B cell (primary cell): ENCODE results near the gene XPNPEP3. TPM values are rescaled to one million over a fixed set of nuclear protein-coding genes. Genes with fewer than 3 reads are reported as not detected.

Source experiments
- ATAC-seq: fragments of 200-7000 bp; cut with Tn5 transposase; one replicate; pipeline ENCODE4 v1.10.0; 2021; ENCODE audit warnings: low read depth, mild to moderate bottlenecking, moderate number of reproducible peaks, moderate library complexity
- CTCF ChIA-PET: fragments of 350-600 bp; sonication (Branson Sonifier 250); formaldehyde crosslinking; loops from one replicate; lab custom pipeline; 2021; ENCODE audit warnings: antibody characterized with exemption, inconsistent platforms; lab: Charles Lee
- POLR2A ChIA-PET: fragments of 350-600 bp; sonication (Branson Sonifier 250); formaldehyde crosslinking; loops from one replicate; lab custom pipeline; 2021; ENCODE audit warnings: antibody characterized with exemption; lab: Charles Lee
- DNase-seq: peaks from one replicate; pipeline ENCODE4 v3.0.0; 2013
- H2AFZ ChIP-seq: 2 replicates; pipeline ENCODE4 v1.6.1; 2012; ENCODE audit warnings: mild to moderate bottlenecking, low read depth, low read length; ENCODE audit not compliant: insufficient read depth, poor library complexity, severe bottlenecking
- H3K27ac ChIP-seq, 2 donors: 1 replicate in 1 of 2; 2 replicates in 1 of 2; pipeline ENCODE4 v1.5.1; 2012 to 2013; ENCODE audit warnings: low read length in 2 of 2, mild to moderate bottlenecking in 2 of 2, moderate library complexity in 1 of 2
- H3K27me3 ChIP-seq, 4 experiments: fragments of 200-600 bp in 1 of 4; sonication (generic) in 1 of 4; replicated peaks in 1 of 4; 1 replicate in 2 of 4; 2 replicates in 2 of 4; pipeline versions ENCODE4 v1.6.1 to v1.7.0; 2013 to 2016; ENCODE audit warnings: low read length in 3 of 4, mild to moderate bottlenecking in 2 of 4, mixed read lengths in 1 of 4, moderate library complexity in 1 of 4; ENCODE audit not compliant: insufficient read depth in 4 of 4, control insufficient read depth in 3 of 4; ENCODE audit errors: control extremely low read depth in 1 of 4
- H3K36me3 ChIP-seq, 2 experiments: replicated peaks in 1 of 2; 1 replicate in 1 of 2; 2 replicates in 1 of 2; pipeline versions ENCODE4 v1.6.1 to v1.7.1; 2013; ENCODE audit warnings: low read length in 1 of 2; ENCODE audit not compliant: insufficient read depth in 2 of 2, control insufficient read depth in 1 of 2; ENCODE audit errors: control extremely low read depth in 1 of 2, extremely low read depth in 1 of 2
- H3K4me1 ChIP-seq, 2 donors: fragments of 200-600 bp in 1 of 2; sonication (generic) in 1 of 2; 1 replicate in 1 of 2; 2 replicates in 1 of 2; pipeline versions ENCODE4 v1.5.1 to v1.6.1; 2013 to 2017; ENCODE audit warnings: low read length in 2 of 2; ENCODE audit not compliant: control insufficient read depth in 2 of 2, insufficient read depth in 2 of 2
- H3K4me2 ChIP-seq: replicated peaks from 2 replicates; pipeline ENCODE3; 2012; ENCODE audit warnings: mild to moderate bottlenecking, low read depth, low read length; ENCODE audit not compliant: poor library complexity, severe bottlenecking
- H3K4me3 ChIP-seq, 5 experiments: fragments of 200-600 bp in 1 of 5; sonication (generic) in 1 of 5; 1 replicate in 3 of 5; 2 replicates in 2 of 5; pipeline versions ENCODE4 v1.5.1 to v1.7.0; 2011 to 2016; ENCODE audit warnings: low read length in 4 of 5, mild to moderate bottlenecking in 4 of 5, low read depth in 2 of 5, control low read depth in 1 of 5, moderate library complexity in 1 of 5; ENCODE audit not compliant: insufficient read depth in 1 of 5; ENCODE audit errors: control extremely low read depth in 1 of 5, extremely low read depth in 1 of 5
- H3K79me2 ChIP-seq: fragments of 200-600 bp; sonication (generic); one replicate; pipeline ENCODE4 v1.6.0; 2016; ENCODE audit warnings: low read length; ENCODE audit not compliant: control insufficient read depth, insufficient read depth
- H3K9ac ChIP-seq: fragments of 200-600 bp; sonication (generic); 2 replicates; pipeline ENCODE4 v1.6.1; 2017; ENCODE audit warnings: mild to moderate bottlenecking, low read length, moderate library complexity
- H3K9me3 ChIP-seq, 3 donors: one replicate each; pipeline versions ENCODE4 v1.6.1 to v1.7.1; 2013; ENCODE audit warnings: low read length in 2 of 3; ENCODE audit not compliant: control insufficient read depth in 2 of 3, insufficient read depth in 1 of 3; ENCODE audit errors: control extremely low read depth in 1 of 3
- H4K20me1 ChIP-seq: 2 replicates; pipeline ENCODE4 v1.6.0; 2012; ENCODE audit warnings: mild to moderate bottlenecking, low read length; ENCODE audit not compliant: insufficient read depth, control insufficient read depth, poor library complexity, severe bottlenecking
- H3K27ac Mint-ChIP-seq: one replicate; pipeline ENCODE4 v1.8.0; 2021; ENCODE audit warnings: mixed read lengths
- H3K27me3 Mint-ChIP-seq: one replicate; pipeline ENCODE4 v1.8.0; 2021; ENCODE audit warnings: mixed read lengths
- H3K4me1 Mint-ChIP-seq: one replicate; pipeline ENCODE4 v1.8.0; 2021; ENCODE audit warnings: mixed read lengths
- H3K4me3 Mint-ChIP-seq: one replicate; pipeline ENCODE4 v1.8.0; 2021; ENCODE audit warnings: mixed read lengths
- H3K9me3 Mint-ChIP-seq: one replicate; pipeline ENCODE4 v1.8.0; 2022; ENCODE audit warnings: mixed read lengths; ENCODE audit not compliant: insufficient read depth
- CTCF ChIP-seq: fragments of 200-600 bp; IDR thresholded peaks from one replicate; pipeline ENCODE4 v1.8.0; 2022; ENCODE audit warnings: antibody characterized with exemption, mild to moderate bottlenecking
- EZH2 ChIP-seq: IDR thresholded peaks from 2 replicates; pipeline ENCODE4 v1.6.1; 2012; ENCODE audit warnings: borderline replicate concordance, low read depth, mild to moderate bottlenecking, moderate library complexity, low read length; ENCODE audit not compliant: insufficient read depth, poor library complexity, severe bottlenecking
- WGBS: methylation state at CpG from one replicate; pipeline ENCODE4 v1.1.5; 2013; ENCODE audit warnings: missing lambda C conversion rate; ENCODE audit not compliant: insufficient coverage; 5-methylcytosine and 5-hydroxymethylcytosine counted together
- intact Hi-C: fragments of 100-400 bp; cut with micrococcal nuclease; formaldehyde crosslinking; loops from one replicate; pipeline ENCODE4 v1.10.0; 2022
- polyA plus RNA-seq: library from polyadenylated mRNA; depleted of rRNA; stranded (reverse); fragments of >200 nt; gene quantifications from 2 replicates; pipeline ENCODE4 v1.2.3, GENCODE V29; 2012
- total RNA-seq, 2 donors: library from RNA; stranded (reverse); fragments of 120-200 nt in 1 of 2; gene quantifications; 1 replicate in 1 of 2; 2 replicates in 1 of 2; pipeline versions ENCODE4 v1.2.3 to v1.2.4, GENCODE V29; 2013 to 2022

Gene XPNPEP3
- total and polyA plus RNA-seq, 2 donors (not counting 1 experiment from before 2014, with no cell fraction given): 7.9 to 18.9 TPM

GRCh38 chr22:40853333-40853732 lies 3.6 kb upstream of the XPNPEP3 start:
- Histone ChIP-seq H3K27me3 (no peaks in the 10 kb centered on the region), H4K20me1 (peaks cover 26% of the 10 kb centered on the region), H3K9ac (no peak overlapping the region), H2AFZ (no peak overlapping the region), H3K9me3 (no peaks in the 10 kb centered on the region), H3K4me2 (no peak overlapping the region), H3K79me2 (peaks cover 83% of the 10 kb centered on the region), H3K4me3 (no peak overlapping the region), H3K36me3 (peaks cover 3 to 17% of the 10 kb centered on the region in 2 experiments), H3K27ac (no peak overlapping the region), H3K4me1 (peaks cover 24 to 28% of the 10 kb centered on the region in 2 donors)
- Mint-ChIP-seq H3K27ac (no peak overlapping the region), H3K4me3 (no peak overlapping the region), H3K4me1 (peaks cover 46% of the 10 kb centered on the region), H3K27me3 (no peaks in the 10 kb centered on the region), H3K9me3 (no peaks in the 10 kb centered on the region)
- TF ChIP-seq CTCF: no peak
- no peak for TF ChIP-seq EZH2
- intact Hi-C loops: loop anchor here (10.0 kb wide), 1 partner anchor 591 kb away; the partner anchor contains the start of gene TOB2
- ChIA-PET CTCF (interaction anchor here (1.8 kb wide), 1 partner anchor 46 kb away, joined by 4 read pairs; no protein-coding TSS in a partner anchor), POLR2A (no interaction called here)
- ATAC-seq (no peak), DNase-seq (no peak)
- 100% methylated on average over 1 of the region's 1 CpG for WGBS

- peak overlapping the region; percentile 44 for H3K4me3 Mint-ChIP-seq
- peaks cover 2 to 12% of the 10 kb centered on the region in 2 experiments for H3K36me3 ChIP-seq
- no peaks in the 10 kb centered on the region for H3K27me3 Mint-ChIP-seq
- no peaks in the 10 kb centered on the region for H3K9me3 ChIP-seq
- TF ChIP-seq EZH2: no peak
- no peak for TF ChIP-seq CTCF
- H3K27ac ChIP-seq: peak overlapping the region in 1 of 2 donors; percentile 13
- peaks cover 85% of the 10 kb centered on the region for H3K79me2 ChIP-seq
- H3K4me1 Mint-ChIP-seq: peaks cover 48% of the 10 kb centered on the region
- ChIA-PET CTCF (interaction anchor here (0.6 to 1.8 kb wide), 2 partner anchors 45 to 1383 kb away, joined by 3 to 4 read pairs; no protein-coding TSS in a partner anchor), POLR2A (interaction anchor here (0.6 kb wide), 1 partner anchor 61 kb away, joined by 3 read pairs; no protein-coding TSS in a partner anchor)
- 50% methylated on average over 1 of the region's 3 CpGs for WGBS
- intact Hi-C loops: loop anchor here (10.0 kb wide), 1 partner anchor 591 kb away; the partner anchor contains the start of gene TOB2
- no peaks in the 10 kb centered on the region for H3K9me3 Mint-ChIP-seq
- ATAC-seq (no peak), DNase-seq (no peak)
- no peak overlapping the region for H3K4me2 ChIP-seq
- H3K27me3 ChIP-seq: no peaks in the 10 kb centered on the region
- H3K4me3 ChIP-seq: no peak overlapping the region
- H3K9ac ChIP-seq: no peak overlapping the region
- H3K27ac Mint-ChIP-seq: no peak overlapping the region
- peaks cover 26% of the 10 kb centered on the region for H4K20me1 ChIP-seq
- no peak overlapping the region for H2AFZ ChIP-seq
- H3K4me1 ChIP-seq: peaks cover 24 to 28% of the 10 kb centered on the region in 2 donors
Measured at GRCh38 chr22:40853961-40854360, 3.0 kb upstream of the XPNPEP3 start.
